HG03442 (cell line): Measurements from ENCODE around the gene MYBPH.

Experiments used
- ATAC-seq: cut with Tn5 transposase; IDR thresholded peaks from one replicate; pipeline ENCODE4 v1.9.1; 2021; ENCODE audit warnings: mild to moderate bottlenecking, moderate library complexity; ENCODE audit not compliant: unreplicated experiment

The MYBPH gene

DNA sequence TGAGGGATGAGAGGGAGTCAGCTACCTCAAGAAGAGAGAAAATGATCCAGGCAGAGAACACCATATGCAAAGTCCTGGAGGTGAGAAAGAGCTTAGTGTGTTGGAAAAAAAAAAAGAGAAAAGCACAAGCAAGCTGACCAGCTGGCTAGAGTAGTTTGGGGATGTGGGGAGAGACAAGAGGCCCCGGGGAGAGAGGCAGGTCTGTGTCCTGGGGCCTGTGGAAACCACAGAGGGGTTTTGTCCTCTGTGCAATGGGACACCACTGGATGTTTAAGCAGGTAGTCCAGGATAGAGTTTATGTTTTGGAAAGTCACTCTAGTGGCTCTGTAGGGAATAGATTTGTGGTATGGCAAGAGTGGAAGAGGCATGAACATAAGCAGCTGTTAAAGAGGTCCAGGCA, 25.3 kb upstream of the MYBPH start:
- no peak for ATAC-seq

DNA sequence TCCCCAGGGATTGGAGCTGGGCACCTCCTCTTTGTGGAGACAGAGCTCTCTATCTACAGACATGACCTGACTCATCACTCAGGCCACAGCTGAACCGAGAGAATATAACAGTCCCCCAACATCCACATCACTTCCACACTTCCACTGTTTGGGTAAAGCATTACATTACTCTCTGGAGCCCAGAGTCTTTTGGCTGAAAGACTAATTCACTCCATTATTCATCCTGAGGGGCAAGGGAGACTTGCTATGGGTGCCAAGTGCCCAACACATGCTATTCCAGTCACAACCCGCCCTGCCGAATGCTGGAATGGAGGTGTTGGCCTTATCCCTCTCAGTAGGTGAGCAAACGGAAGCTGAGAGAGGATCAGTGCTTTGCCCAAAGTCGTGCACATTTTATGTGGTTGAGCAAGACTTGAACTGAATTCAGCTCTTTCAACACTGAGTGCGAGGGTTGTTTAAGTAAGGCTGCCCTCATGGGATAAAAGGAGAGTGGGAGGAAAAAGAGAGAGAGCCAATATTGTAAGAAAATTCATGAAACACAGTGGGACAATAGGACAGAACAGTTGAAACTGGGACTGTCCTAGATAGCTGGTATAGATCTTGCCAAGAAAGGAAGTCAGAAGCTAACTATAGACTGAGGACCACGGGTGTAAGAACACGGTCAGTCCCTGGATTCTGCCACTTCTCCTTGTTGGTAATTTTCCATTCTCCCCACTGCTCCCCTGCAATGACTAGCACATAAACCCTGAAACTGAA, 24.4 kb upstream of the MYBPH start:
- no peak for ATAC-seq

DNA sequence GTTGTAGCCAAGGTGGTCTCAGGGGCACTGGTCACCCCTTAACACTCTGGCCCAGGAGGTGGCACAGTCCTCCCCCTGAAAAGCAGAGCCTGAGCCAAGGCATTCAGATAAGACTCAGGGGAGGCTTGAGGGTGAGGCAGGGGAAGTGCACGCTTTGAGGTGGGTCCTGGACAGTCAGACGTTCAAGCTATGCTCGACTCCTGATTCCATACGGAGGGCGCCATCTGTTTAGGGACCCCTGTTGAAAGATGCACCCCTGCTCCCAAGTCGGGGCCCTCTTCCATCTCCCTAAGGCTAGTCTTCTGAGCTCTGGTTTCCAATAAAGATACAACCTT, 23.8 kb upstream of the MYBPH start:
- no peak for ATAC-seq

DNA sequence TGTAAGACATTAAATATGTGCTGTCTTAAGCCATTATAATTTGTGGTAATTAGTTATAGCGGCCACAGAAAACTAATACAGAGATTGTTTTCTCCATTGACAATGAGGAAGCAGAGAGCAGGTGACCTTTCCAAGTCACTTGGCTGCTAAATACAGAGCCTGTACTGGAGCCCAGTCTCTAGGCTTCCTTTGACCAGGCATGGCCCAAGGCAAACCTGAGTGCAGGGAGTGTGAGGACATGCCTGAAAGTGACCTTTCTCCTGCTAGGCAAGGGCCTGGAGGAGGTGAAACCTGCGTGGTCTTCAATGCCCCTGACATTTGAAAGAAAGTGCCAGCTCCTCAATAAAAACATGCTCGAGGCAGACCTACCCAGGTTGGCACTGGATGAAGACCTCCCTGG, 23.4 kb upstream of the MYBPH start:
- ATAC-seq, result no peak

DNA sequence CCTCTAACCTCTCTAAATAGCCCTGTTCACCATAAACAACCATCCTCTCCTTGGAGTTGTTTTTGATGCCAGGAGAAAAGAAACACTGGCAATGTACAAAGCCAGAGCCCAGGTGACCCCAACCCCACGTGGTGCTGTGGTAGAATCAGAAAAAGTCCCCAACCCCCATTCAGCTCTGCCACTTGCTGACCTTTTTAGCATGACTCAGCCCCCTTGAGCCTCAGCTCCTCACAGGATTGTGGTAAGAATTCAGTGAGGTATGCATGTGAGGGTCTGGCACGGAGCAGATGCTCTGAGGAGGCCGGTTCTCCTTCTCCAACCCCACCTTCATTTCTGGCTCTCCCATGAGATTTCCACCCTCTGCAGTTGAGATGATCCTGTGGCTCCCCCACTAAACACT, 22.0 kb upstream of the MYBPH start:
- ATAC-seq, result no peak

DNA sequence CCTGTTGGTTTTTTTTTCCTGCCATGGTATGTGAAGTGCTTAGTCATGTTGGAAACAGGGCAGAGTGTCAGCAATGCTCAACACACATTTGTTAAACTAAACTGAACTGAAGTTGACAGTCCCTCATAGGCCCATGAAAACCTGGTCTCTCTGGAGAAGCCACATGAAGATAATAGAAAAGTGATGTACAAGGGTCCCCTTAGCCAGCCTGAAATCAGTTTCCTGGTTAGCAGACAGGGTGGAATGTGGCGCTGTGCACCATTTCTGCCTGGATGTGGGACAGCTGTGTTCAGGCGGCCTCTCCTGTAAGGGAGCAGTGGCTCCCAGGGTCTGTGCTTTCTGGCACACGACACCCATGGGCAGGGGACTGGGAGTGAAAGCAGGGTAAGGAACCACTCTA, 20.7 kb upstream of the MYBPH start:
- no peak for ATAC-seq

DNA sequence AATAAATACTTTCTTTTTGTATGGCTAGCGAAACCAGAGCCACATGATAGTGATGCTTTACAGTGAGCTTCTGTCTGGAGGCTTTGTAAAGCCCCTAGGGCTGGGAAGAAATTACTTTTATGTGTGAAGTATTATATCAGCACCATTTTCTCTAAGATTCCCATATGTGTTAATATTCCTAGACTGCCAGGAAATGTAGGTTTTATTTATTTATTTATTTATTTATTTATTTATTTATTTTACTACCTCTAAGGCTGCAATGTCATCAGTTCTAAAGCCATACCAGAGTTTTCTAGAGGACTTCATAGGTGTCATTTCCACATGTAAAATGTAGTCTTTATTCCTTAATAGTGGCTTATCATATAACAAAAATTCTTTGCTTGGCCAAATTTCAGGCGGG, 15.3 kb upstream of the MYBPH start:
- no peak for ATAC-seq

DNA sequence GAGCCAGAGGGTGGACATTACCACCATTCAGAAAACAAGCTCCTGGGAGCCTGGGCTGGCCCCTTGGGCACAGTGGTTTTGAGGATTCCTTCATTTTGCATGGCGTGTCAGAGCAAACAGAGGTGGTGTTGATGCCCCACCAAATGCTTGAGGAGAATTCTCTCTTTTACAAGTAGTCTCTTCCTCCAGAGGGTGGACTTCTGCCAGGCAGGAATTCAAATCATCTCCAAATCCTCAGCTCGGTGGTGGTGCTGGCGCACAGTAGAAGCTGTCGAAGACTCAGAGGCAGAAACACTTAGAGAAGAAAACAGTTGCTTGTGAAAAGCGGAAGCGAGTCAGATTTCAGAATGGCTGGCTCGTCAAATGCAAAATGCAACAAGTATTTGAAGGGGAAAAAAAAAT, 14.3 kb upstream of the MYBPH start:
- ATAC-seq, result no peak

DNA sequence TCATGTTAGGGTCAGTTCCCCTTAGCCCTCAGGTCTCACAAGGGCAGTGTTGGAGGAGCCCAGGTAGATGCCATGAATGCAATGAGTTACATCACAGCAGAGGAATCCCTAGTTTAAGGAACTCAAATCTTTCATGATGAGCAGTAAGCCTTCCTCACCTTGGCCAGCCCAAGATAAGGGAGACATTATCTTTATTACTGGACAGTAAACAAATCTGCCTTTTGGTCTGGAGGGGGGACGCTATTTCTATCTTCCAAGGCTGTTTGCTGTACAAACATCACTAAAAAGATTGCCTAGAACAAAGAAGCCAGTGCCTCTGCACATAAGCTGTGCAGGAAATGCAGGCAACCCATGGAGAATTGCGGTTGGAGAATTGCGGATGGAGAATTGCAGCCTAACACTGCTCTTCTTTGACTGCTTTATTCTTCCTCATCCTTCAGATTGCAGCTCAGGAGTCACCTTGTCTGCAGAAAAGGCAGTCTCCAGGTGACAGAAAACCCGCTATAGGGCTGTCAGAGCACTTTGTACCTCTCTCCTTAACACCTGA, 13.1 kb upstream of the MYBPH start:
- no peak for ATAC-seq

DNA sequence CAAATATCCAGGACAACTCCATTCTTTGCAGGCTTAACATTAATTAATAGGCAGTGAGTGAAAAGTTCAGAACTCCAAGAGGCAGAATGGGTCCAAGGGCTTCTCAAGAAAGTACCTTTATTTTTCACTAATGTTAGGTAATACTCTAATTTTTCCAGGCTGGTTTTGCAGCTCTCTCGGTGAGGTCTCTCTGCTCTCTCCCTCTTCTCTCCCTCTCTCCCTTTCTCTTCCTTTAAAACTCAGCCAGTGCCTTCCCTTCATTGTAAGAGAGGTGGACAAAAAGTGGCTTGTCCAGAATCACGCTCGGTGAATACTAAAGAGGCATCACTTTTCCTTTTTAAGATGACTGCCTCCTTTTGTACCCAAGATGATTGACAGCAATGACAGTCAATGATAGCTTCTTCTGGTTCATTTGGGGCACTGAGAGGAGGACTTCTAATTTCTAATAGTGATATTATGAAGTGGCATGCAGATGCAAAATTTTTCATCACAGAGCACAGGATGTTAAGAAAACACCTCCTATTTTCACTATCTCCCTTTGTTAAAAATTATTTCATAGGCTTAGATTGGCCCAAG, 12.2 kb upstream of the MYBPH start:
- ATAC-seq, result no peak

DNA sequence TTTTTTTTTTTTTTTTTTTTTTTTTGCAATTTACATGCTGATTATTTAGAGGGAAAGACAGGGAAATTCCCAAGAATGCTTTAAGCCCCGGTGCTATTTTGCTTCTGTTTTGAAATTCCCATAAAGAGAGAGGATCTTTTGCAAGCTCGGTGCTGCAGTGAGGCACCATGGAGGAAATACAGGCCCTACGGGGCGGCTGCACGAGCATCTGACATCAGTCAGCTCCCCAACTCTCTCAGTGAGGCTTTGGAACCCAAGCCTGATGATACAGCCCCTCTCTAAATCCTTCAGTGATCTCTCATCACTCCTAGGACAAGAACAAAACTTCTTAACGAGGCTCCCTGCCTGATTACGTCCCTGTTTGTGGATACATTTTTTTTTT, 11.7 kb upstream of the MYBPH start:
- ATAC-seq, result no peak

DNA sequence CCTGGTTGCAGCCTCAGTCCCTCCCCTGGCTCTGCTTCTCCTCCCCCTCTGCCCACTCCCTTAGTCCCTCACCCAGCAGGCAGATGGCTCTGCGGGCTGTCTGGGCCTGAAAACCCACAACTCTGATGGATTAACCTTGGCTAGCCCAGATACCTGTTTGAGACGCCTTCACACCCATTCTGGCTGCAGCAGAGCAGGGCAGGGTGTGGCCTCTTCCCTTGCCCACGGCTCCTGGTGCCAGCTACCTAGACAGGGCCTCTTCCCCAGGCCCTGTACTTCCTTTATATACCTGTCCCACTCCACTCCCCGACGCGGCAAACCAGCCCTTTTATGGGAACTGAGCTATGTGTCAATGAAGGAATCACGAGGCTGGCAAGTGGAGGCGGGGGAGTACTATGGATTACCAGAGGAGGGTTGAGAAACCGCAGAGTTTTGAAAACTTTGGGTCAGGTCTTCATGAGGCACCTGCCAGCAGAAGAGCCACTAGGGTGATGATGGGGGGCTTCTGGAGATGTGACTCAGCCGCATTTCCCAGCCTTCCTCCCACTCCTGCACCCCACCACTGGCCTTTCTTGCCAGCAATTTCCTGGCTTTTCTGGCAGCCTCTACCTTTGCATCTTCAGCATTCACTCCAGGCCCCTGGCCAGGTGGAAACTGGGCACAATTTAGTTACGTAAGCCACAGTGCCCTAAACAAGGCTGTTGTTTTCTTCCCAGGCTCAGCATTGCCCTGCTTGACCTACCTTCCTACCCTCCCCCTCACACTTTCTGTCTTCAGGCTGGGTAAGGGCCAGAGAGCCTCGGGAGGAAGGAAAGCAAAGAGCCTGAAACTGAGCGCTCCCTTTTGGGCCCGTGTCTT, 11.0 kb upstream of the MYBPH start, which contains the start of gene CHI3L1:
Gene CHI3L1, minus strand, starts transcription at position 259 of the 858 bp plus-strand sequence. Its CDS starts 81 bp downstream, at position 178.
- ATAC-seq, result no peak

DNA sequence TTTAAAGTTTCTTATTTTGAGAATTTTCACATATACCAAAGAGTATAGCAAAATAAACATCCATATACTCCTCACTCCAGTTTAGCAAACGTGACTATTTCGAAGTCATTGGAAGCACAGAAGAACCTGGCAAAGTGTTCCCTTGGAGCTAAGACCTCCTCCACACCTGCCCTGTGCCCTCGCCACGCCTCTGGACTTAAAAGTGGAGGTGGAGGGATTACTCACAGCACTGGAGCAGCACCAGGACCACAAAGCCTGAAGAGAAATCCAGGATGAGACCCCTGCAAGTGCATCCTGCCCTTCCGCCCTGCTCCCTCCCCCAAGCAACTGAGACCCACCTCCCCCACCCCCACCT, 10.4 kb upstream of the MYBPH start:
- ATAC-seq, result no peak

DNA sequence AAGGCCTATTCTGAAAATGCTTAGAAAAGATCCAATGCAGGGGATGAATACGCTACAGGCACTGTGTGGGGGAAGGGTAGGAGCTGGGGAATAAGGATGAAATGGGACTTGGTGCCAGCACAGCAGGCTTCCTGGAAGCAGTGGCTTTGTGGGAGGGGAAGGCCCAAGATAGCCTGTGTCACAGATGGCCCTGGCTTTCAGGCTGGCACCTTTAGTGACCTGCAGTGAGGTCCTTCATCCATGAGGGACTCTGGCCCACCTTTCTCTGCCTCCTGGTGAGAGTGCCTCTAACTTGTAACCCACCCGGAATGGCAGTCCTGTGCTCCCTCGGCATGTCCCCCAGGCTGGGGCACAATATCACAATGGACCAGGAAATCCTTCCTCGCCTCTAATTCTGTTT, 10.0 kb upstream of the MYBPH start:
- ATAC-seq, result no peak

DNA sequence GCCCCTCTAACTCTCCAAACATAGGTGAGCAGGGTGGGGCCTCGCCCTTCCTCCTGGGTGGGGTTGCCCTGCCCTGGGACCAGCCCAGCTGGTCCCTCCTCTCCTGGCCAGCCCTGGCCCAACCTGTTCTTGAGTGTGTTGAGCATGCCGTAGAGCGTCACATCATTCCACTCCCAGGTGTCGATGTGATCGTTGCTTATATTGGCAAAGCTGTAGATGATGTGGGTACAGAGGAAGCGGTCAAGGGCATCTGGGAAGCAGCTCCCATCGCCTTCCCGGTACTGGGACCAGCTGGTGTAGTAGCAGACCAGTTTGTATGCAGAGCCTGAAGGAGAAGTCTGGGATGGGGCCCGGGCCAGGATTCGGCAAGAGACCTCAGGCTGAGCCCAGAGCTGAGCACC, 9.4 kb upstream of the MYBPH start:
- no peak for ATAC-seq

DNA sequence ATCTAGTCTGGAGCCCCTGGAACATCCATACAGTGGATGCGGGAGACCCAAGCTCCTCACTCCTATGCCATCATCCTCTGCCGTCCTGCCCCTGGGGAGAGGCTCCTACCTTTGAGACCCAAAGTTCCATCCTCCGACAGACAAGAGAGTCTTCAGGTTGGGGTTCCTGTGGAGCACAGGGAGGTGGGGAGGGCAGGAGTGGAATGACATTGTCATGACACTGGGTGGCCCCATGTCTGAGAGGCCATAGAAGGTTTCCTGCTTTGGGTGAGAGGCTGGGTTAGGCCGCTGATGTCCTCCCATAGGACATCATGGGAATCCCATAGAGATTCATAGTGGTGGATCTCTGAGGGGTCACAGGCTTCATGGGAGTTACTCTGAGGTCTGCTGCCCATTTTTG, 8.8 kb upstream of the MYBPH start:
- no peak for ATAC-seq

DNA sequence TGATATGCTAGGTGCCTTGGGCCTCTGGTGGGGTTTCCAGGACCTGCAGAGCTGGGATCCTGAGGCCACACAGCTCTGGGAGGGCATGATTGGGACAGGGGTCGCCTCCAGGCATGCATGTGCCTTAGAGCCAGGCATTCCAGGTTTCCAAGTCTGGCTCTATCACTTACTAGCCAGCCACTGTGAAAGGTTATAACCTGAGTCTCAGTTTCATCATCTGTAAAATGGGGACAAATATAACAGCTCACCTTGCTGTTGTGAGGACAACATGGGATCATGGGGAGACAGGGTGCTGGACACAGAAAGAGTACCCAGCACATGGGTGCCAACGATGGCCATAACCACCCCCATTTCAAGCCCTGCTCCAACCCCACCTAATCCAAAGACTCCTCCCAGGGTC, 8.2 kb upstream of the MYBPH start:
- ATAC-seq, result no peak

DNA sequence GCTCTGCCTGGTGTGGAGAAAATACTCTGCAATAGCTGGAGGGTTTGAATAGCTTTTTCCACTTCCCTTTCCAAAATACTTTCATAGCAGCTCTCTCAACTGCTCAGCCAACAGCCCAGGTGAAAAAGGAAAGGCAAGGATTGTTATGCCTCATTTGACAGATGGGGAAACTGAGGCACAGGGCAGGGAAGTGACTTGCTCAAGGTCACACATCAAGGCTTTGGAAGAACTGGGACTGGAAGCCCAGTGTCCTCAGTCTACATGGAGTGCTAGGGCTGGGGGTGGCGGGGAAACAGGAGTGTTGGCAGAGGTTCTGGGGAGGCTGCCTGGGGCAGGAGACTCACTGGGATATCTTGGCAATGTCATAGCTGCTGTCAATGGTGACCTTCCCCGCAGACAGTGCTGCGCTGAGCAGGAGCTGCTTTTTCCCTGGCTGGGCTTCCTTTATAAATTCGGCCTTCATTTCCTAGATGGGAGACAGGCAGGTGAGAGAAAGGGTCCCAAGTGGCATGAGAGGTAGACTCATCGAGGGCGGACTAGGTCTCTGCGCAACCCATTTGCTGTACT, 6.8 kb upstream of the MYBPH start:
- no peak for ATAC-seq

DNA sequence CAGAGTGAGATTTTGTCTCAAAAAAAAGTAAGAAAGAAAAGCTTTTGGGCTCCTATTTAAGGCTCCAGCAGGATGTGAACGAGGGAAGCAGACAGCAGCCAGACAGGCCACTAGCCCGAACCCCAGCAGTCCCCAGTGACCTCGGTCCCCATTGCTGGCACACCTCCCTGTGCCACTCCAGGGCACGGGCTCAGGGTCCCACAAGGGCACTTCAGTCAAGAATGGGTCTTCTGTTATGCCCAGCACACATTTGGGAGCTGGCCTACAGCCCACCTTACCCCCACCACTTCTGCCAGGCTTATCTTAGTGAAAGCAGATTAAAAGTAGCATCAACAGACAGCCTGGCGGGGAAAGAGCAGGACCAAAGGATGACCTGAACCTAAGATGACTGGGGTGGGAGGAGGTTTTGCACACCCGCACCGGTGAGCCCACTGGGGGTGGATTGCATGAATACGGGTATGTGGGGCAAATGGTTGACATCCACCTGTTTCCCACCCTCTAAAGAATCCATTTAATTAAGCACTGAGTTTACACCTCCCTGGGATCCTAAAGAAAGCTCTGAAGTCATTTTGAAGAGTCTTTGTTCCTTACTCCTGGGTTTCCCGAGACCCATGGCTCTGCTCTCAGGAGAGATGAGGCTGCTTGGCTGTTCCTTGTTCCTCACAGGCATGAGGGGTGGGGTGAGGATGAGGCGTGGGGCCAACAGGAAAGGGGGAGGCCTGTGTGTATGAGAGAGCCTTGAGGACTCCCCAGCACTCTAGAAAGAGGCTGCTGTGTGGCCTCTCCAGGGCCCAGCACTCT, 6.2 kb upstream of the MYBPH start:
- ATAC-seq, result no peak

DNA sequence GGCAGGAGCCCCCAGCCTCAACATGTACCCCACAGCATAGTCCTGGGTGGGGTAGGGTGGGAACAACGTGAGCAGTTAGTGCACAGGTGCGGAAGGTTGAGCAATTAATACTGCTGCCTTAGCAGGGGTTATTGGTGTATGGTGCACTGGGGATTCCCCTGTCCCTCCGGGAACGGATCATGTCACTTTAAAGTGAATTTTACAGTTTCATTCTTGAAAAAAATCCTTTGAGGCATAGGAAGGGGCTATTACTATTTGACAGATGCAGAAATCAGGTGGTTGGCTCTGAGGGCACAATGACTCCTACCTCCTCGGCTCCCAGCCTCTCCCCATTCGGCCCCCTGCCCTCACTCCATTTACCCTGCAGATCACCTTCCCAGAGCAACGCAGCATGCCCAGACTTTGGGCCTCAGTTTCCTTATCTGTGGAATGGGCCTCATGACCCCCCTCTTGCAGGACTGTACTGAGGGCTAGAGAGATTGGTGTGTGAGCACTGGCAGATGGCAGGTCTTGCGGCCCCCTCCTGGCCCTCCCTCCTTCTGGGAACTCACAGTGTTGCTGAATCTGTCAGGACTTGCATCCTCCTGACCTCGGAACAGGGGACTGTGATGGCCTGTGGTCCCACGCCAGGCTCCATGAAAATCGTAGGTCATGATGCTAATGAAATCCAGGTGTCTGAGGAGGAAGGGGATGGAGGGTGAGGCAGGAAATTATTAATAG, 5.1 kb upstream of the MYBPH start:
- no peak for ATAC-seq
